ENCODE measurements around the gene RUBCNL. TPM values are rescaled to one million over a fixed set of nuclear protein-coding genes. Genes with fewer than 3 reads are reported as not detected.

RUBCNL gene
- total RNA-seq, 1 experiment from 2014 or later, result not detected

DNA sequence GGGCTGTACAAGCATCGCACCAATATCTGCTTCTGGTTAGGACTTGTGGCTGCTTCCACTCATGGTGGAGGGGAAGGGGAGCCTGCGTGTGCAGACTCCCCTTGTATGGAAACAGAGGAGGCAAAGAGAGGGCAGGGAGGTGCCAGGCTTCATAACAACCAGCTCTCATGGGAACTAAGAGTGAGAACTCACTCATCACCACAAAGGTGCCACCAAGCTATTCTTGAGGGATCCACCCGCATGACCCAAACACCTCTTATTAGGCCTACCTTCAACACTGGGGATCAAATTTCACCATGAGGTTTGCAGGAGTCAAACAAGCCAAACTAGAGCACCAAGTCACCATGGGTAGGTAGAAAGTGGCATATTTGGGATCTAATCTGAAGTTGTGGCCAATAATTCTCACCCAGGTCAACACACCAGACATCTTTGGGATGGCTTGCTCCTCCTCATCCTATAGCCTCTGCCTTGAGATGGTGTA is 46.4 kb downstream of the RUBCNL start:
- DNase-seq (ENCODE audit: low spot score), result no peak

DNA sequence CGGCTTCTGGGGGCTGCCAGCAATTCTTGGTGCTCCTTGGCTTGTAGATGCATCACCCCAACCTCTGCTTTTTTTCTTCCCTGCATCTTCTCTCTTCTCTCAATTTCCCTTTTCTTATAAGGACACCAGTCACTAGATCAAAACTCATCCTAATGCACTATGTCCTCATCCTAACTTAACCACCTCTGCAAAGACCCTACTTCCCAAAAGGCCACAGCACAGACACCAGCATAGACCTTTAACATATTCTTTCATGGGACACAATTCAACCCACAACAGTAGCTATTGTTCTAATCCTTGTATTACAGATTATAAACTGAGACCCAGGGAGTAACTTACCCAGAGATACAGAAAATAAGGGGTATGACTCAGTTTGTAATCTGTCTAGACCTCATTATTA is 47.0 kb downstream of the RUBCNL start:
- DNase-seq (ENCODE audit: low spot score), result no peak

DNA sequence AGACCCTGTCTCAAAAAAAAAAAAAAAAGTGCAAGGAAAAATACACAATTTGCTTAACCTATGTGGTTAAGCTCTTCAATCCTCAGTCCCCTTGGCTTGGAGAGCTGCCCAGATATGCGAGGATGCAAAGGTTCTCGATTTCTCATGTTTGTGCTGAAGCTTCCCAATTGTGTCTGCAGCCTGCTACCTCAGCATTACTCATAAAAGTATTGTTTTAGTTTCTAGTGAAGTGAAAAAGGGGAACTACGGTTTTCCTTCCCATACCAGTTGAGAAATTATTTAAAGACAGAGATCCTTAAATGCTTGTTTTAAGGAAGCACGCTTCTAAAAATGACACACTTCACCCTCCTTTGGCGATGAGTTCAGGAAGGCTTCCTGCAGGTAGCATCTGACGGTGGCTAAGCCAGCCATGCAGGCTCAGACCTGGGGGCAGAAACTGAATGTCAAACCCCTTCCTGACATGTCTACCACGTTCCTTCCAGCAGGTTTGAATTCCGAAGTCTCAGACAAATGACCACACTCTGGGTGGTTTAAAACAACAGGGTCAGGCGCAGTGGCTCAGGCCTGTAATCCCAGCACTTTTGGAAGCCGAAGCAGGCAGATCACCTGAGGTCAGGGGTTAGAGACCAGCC is 47.9 kb downstream of the RUBCNL start:
- no peak for DNase-seq (ENCODE audit: low spot score)

DNA sequence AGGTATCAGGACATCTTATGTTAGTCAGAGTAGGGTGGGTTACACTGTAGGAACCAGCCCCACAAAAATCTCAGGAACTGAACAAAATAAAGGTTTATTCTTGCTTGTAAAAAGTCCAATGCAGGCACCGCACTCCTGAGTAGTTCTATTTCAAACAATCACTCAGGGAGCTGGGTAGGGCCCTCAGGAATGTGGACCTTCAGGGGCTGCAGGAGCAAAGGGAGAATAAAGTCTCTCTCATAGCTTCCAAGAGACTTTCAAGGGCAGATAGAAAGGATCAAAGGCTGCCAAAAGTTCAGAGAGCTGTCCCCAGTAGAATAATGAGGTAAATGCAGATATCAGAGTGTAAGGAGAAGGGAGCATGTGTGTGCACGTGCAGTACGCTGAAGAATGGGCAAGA is 49.4 kb downstream of the RUBCNL start:
- no peak for DNase-seq (ENCODE audit: low spot score)

DNA sequence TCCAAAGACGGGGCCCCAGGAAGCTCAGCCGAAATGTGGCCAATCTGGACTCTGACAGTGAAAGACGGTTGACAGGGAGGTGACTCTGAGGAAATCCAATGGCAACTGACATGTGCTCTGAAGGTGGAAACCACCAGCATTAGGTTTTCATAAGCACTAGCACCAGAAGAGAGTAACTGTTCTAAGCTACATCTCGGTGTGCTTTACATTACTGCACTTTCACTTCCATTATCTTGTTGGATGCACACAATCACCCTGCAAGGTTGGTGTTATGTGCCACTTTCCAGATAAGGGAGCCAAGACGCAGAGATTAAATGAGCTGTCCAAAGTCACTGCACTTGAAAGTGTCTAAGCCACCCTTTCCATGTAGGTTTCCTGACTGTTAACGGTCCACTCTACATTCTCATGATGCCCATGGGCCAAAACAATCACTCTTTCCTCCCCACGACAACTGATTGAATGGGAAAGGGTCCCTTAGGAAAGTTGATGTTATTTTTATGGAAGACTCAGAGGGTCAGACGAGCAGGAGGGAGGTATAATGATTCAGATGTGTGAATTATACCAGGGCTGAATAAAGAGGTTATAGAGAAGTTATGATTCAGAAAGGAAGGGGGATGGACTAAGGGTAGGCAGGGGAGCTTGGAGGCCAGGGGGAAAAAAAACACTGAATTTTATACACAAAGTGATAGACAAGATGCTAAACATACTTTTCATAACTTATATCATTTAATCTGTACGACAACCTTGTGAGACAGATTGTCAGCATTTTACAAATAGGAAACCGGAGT is 52.8 kb downstream of the RUBCNL start:
- DNase-seq (ENCODE audit: low spot score), result no peak

DNA sequence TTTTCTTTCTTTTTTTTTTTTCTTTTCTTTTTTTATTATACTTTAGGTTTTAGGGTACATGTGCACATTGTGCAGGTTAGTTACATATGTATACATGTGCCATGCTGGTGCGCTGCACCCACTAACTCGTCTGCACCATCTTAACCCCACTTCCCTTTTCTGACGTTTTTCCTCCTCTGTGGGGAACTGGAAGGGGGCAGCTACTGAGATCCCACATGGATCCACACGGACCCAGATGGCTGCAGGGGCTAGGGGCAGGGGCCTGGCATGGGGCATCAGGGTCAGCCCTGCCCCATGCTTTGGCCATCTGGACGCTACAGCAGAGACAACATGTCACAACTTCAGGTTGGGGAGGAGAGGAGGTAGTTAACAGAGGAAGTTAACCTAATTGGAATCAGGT is 54.3 kb downstream of the RUBCNL start:
- no peak for DNase-seq (ENCODE audit: low spot score)

DNA sequence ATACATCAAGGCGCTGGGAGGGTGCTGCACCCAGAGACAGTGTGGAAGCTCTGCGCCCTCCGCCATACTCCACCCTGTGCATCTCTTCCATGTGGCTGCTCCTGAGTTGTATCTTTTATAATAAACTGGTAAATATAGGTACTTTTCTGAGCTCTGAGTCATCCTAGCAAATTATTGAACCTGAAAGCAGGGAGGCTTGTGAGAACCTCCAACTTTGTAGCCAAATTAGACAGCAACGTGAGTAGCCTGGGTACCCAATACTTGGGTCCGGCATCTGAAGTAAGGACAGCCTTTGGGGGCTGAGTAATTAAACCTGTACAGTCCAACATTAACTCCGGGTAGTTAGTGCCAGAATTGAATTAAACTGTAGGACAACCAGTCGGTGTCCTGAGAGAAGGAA is 57.4 kb downstream of the RUBCNL start:
- DNase-seq (ENCODE audit: low spot score), result no peak

DNA sequence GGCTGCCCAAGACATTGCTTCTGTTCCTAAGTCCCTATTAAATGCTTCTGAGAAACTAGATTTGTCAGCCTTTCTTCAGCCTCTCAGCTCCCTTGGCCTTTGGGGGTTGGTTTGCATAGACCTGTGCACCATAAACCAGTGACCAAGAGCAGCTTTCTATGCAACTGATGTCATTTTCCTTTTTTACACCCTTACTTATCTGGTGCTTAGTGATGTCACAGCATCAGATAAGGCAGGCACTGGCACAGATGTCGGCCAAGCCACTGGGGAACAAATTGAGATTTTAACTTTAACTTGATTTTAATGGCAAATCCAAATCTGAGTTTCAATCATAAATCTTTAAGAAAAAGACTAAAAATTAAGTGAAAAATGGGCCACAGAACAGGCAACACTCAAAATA is 59.8 kb downstream of the RUBCNL start:
- DNase-seq (ENCODE audit: low spot score), result no peak

DNA sequence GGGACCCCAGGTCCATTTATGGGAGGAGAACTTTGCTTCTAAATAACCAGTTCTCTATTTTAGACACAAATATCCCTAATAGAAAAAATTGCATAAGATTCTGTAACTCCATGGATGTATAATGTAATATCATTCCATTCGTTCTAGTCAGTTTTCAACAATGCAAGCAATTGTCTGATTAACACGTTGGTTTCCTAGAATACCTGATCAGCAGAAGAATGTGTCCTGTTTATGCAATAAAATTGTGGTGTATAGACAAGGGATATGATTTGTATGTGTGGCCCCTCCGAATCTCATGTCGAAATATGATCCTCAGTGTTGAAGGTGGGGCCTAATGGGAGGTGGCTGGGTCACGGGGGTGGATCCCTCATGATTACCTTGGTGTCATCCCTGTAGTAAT is 62.1 kb downstream of the RUBCNL start:
- DNase-seq (ENCODE audit: low spot score), result no peak

DNA sequence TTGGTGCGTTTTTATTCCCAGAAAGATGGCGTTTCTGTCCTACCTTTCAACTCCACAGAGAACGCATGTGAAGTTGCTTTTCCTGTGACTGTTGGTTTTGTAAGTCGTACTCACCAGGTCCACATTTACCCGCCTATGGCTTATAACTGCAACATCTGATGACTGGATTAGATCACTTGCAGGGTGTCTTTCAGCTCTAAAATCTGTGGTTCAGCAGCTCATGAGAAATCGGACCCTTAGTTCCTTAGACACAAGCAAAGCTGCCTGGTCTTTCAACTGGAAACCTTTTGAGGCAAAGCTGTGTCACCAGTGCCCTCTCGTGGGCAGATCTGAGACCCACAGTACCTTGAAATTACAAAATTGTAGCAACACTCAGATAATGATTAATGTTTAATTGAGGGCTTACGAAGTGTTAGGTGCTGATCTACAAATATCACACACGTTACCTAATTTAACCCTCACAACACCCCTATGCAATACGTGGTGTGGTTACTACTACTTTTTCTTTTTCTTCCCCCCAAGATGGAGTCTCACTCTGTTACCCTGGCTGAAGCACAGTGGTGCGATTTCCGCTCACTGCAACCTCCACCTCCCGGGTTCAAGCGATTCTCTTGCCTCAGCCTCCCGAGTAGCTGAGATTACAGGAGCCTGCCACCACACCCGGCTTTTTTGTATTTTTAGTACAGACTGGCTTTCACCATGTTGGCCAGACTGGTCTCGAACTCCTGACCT is 65.4 kb downstream of the RUBCNL start:
- peak; percentile 79 for DNase-seq (ENCODE audit: low spot score)

DNA sequence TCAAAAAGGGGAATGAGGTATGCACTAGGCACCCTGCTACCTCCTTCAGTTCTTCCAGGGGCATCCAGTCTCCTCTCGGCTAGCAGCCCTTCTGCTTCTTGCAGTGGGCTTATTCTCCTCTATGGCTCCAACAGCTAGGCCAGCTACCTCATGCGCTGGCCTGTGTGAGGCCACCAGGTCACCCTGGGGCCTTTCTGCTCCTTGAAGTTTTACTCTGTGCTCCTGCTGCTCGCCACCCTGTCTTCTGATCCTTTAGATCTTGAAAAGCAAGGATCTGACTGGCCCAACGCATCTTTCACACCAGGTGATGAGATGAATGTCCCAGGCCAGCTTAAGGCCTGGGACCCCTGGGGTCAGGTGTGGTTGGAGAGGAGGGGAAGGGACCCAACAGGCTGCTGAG is 66.2 kb downstream of the RUBCNL start:
- DNase-seq (ENCODE audit: low spot score), result no peak

DNA sequence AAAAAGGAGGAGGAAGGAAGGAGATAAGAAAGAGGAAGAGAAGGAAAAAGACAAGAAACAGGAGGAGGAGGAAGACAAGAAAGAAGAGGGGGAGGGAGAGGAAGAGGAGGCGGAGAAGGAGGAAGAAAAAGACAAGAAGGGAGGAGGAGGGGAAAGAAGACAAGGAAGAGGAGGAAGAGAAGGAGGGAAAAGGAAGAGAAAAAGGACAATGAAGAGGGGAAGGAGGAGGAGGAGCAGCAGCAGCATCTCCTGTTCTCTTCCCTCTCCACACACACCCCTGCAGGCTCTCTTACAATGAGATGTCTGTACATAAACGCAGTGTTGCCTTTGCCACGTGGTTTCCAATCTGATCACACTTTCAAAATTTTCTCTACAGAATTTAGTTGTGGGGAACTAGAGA is 66.6 kb downstream of the RUBCNL start:
- DNase-seq (ENCODE audit: low spot score), result no peak

DNA sequence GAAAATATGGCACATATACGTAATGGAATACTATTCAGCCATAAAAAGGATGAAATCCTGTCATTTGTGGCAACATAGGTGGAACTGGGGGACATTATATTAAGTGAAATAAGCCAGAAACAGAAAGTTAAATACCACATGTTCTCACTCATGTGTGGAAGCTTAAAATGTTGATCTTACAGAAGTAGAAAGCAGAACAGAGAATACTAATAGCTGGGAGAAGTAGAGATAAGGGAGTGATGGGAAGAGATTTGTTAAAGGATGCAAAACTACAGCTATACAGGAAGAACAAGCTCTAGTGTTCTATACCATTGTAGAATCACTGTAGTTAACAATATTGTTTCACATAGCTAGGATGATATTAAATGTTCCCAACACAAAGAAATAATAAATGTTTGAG is 68.1 kb downstream of the RUBCNL start:
- no peak for DNase-seq (ENCODE audit: low spot score)

DNA sequence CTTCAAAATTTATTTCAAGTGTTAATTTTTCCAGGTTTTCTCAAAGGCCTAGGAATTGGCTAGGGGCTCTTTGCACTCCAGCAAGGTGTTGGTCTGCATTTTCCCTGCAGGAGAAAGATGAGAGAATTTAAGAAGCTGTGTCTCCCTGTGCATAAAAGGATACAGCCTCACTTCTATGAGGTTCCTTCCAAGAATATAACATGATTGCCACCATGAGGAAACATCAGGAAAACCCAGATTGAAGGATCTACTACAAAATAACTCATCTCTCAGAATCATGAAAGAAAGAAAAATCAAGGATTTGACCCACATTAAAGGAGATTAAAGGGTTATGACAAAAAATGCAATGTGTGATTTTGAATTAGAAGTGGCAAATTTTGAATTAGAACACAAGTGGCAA is 69.9 kb downstream of the RUBCNL start:
- no peak for DNase-seq (ENCODE audit: low spot score)

DNA sequence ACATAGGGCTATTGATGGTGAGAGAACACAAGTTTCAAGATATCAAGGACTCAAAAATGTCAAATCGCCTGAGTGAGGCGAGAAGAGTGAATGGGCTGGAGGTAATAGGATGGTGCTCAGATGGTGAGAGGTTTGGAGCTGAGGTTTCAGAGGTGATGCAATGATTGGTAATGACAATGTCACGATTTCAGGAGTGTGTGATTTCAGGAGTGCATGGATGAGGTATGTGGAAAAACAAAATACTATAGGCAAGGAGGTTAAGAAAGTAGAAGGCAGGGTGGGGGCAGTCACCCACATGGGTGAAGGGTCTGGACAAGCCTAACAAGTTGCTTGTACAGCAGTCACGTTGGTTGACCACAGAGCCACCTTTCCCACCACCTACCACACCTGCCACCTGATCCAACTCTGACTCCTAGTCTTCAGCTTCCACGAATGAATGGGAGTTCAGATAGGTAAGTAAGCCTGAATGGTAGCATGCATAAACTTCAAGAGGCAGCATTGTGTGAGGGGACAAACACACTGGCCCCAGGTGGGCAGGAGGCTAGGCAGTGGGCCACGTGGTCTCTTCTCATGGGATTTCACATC is 71.5 kb downstream of the RUBCNL start:
- no peak for DNase-seq (ENCODE audit: low spot score)

DNA sequence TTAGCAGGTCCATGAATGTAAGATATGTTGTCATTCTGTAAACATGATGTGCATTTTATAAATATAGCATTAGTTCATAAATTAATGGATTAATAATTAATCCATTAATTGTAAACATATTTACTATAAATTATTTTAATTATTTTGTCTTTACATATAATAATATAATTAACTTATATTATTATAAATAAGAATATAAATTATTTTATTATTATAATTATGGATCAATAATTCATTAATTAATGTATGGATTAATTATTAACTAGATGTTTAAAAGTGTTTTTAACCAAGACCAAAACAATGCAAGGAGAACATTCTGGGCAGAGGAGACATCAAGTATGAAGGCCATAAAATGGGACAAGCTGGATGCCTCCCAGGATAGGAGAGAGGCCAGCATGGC is 72.0 kb downstream of the RUBCNL start:
- no peak for DNase-seq (ENCODE audit: low spot score)

DNA sequence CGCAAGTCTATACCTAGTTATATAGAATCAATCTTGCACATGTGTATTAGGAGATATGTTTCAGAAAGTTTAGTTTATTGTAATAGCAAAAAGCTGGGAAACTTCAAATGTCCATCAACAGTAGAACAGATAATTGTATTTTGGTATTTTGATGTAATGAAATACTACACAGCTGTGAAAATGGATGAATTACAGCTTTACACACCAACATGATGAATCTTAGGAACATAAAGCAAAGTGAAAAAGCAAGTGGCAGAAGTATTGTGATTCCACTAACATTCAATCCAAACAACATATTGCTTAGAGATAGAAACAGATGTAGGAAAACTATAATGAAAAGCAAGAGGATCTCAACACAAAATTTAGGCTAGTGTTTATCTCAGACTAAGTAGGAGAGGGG is 72.5 kb downstream of the RUBCNL start:
- DNase-seq (ENCODE audit: low spot score), result no peak

DNA sequence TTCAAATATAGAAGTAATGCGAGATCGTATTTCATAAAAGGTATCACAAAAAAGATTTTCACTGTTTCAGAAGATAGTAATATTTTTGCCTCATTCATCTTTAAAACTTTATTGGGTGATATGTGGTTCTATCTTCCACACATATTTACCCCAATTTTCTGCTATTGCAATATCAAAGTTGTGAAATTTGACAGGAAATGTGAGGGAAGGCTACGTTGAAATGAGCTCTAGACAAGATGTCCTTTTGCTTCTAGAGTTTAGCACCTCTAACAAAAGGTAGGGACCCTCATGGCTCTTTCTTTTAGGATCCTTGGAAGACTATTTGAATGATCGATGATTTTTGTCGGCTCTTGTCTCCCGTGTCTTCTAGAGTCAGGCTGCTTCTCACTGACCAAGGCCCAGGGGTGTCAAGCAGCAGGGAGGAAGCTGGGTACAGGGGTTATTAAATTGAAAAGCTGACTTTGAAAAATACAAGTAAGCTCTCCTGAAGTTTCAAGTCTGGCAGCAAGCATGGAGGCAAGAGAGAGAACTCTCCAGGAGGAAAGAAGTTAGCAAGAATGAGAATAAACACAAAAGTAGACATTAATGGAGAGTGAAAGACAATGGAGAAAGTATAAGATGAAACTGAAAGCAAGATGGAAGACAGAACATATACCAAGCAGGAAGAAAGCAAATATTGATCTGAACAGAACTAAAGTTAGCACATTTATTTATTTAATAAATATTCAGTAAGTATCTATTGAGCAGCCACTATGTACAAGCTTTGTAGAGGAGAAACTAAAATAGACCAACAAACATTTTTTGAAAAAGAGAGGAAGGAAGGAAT is 73.4 kb downstream of the RUBCNL start:
- no peak for DNase-seq (ENCODE audit: low spot score)

DNA sequence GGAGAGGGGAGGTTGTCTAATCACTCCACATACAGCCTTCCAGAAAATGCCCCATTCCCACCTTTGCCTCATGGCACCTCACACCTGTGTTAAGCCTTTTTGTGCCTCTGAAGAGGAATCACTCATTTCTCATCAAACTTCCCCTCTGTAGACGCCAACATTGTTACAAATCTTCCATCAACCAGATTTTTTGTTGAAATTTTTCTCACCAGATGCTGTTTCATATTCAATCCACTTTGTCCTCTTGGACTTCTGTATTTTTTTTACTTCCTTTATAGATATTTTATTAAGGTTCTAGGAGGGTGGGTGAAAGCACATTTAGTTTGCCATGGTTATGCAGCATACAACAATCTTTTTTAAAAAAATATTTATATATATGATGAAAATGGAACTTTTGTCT is 74.0 kb downstream of the RUBCNL start:
- DNase-seq (ENCODE audit: low spot score), result no peak

DNA sequence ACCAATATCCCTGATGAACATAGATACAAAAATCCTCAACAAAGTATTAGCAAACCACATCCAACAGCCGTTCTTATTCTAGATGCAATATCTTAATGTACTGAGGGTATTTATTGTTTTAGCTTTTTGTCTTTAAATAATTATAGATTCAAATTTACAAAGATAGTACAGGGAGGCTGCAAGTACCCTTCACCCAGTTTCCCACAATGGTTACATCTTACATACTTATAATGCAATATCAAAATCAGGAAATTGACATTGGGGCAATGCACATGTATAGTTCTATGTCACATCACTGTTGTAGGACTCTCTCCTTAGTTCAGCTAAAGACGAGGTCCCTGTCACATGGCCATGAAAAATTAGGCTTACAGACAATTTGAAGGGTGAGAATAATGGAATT is 75.8 kb downstream of the RUBCNL start:
- no peak for DNase-seq (ENCODE audit: low spot score)

DNA sequence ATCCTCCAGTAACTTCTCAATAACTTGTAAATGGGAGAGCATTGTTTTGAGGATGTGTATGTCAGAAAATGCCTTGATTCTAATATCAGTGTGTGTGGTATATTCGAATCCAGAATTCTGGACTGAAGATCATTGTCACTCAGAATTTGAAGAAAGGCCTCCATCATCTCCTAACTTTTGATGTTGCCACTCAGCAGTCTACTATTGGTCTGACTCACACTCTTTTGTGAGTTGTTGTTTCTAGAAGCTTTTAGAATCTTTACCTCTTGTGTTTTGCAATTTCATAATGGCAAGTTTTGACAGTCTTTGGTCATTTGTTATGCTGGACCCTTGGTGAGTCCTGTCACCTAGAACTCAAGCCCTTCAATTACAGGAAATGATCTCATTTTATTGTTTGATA is 77.0 kb downstream of the RUBCNL start:
- DNase-seq (ENCODE audit: low spot score), result no peak

Measured in HT-29 (cell line).